ENCODE measurements around the gene AURKAIP1. TPM values are rescaled to one million over a fixed set of nuclear protein-coding genes. Genes with fewer than 3 reads are reported as not detected.
A peak's percentile ranks its signal among the peaks of the same experiment; 100 is the strongest.

AURKAIP1 gene
- total and polyA plus RNA-seq, 4 donors = 43.5 to 208 (median 168) TPM

- Histone ChIP-seq H3K9ac (ENCODE audit: insufficient read depth in 1 of 2, low read length in 2 of 2) (peak overlapping the region; percentile 42 to 81), H3K27ac (ENCODE audit: low read depth in 1 of 2, low read length in 1 of 2) (peak overlapping the region; percentile 91 to 92), H3K27me3 (ENCODE audit: control insufficient read depth in 3 of 3, insufficient read depth in 3 of 3, low read length in 2 of 3) (no peaks in the 10 kb centered on the region), H3K36me3 (ENCODE audit: control insufficient read depth in 4 of 4, insufficient read depth in 4 of 4, low read length in 4 of 4) (peaks cover 0 to 7% (median 0%) of the 10 kb centered on the region in 4 donors), H3K4me1 (ENCODE audit: control insufficient read depth in 5 of 5, insufficient read depth in 5 of 5, low read length in 5 of 5) (peaks cover 0 to 17% (median 7%) of the 10 kb centered on the region in 5 donors), H3K4me3 (peak overlapping the region; percentile 84), H3K9me3 (ENCODE audit: control insufficient read depth in 4 of 4, insufficient read depth in 3 of 4, low read length in 3 of 4) (no peaks in the 10 kb centered on the region)
- no peak for DNase-seq
- TF ChIP-seq CTCF (IDR thresholded peaks at IDR 0.05; ENCODE audit: control extremely low read depth, extremely low read depth) = no peak
- 1% methylated on average over 11 to 24 of the region's 24 CpGs for WGBS, 2 donors
- ATAC-seq (ENCODE audit: insufficient read depth, low FRiP score) = no peak
Measured at GRCh38 chr1:1374589-1374928, 448 bp downstream of the AURKAIP1 start.

- peak overlapping the region in 1 of 2 donors; percentile 91 for H3K27ac ChIP-seq (ENCODE audit: low read depth in 1 of 2, low read length in 1 of 2)
- peak overlapping the region; percentile 84 for H3K4me3 ChIP-seq
- TF ChIP-seq CTCF (IDR thresholded peaks at IDR 0.05; ENCODE audit: control extremely low read depth, extremely low read depth) = no peak
- H3K9ac ChIP-seq (ENCODE audit: insufficient read depth in 1 of 2, low read length in 2 of 2) = peak overlapping the region in 1 of 2 donors; percentile 42
- ATAC-seq (ENCODE audit: insufficient read depth, low FRiP score) (no peak), DNase-seq (no peak)
- peaks cover 0 to 7% (median 0%) of the 10 kb centered on the region in 4 donors for H3K36me3 ChIP-seq (ENCODE audit: control insufficient read depth in 4 of 4, insufficient read depth in 4 of 4, low read length in 4 of 4)
- no peaks in the 10 kb centered on the region for H3K27me3 ChIP-seq (ENCODE audit: control insufficient read depth in 3 of 3, insufficient read depth in 3 of 3, low read length in 2 of 3)
- no peaks in the 10 kb centered on the region for H3K9me3 ChIP-seq (ENCODE audit: control insufficient read depth in 4 of 4, insufficient read depth in 3 of 4, low read length in 3 of 4)
- H3K4me1 ChIP-seq (ENCODE audit: control insufficient read depth in 5 of 5, insufficient read depth in 5 of 5, low read length in 5 of 5) = peaks cover 0 to 17% (median 7%) of the 10 kb centered on the region in 5 donors
- WGBS, 2 donors = 53 to 57% methylated on average over 52 of the region's 52 CpGs
Measured at GRCh38 chr1:1373815-1374588, 1.0 kb downstream of the AURKAIP1 start.

- ATAC-seq (ENCODE audit: insufficient read depth, low FRiP score) = no peak
- Histone ChIP-seq H3K4me1 (ENCODE audit: control insufficient read depth in 5 of 5, insufficient read depth in 5 of 5, low read length in 5 of 5) (peaks cover 0 to 17% (median 7%) of the 10 kb centered on the region in 5 donors), H3K9ac (ENCODE audit: insufficient read depth in 1 of 2, low read length in 2 of 2) (no peak overlapping the region), H3K27ac (ENCODE audit: low read depth in 1 of 2, low read length in 1 of 2) (no peak overlapping the region), H3K36me3 (ENCODE audit: control insufficient read depth in 4 of 4, insufficient read depth in 4 of 4, low read length in 4 of 4) (peaks cover 0 to 7% (median 0%) of the 10 kb centered on the region in 4 donors), H3K9me3 (ENCODE audit: control insufficient read depth in 4 of 4, insufficient read depth in 3 of 4, low read length in 3 of 4) (no peaks in the 10 kb centered on the region), H3K4me3 (no peak overlapping the region), H3K27me3 (ENCODE audit: control insufficient read depth in 3 of 3, insufficient read depth in 3 of 3, low read length in 2 of 3) (no peaks in the 10 kb centered on the region)
- no peak for DNase-seq
- TF ChIP-seq CTCF (IDR thresholded peaks at IDR 0.05; ENCODE audit: control extremely low read depth, extremely low read depth) = no peak
- 89 to 95% methylated on average over 26 of the region's 26 CpGs for whole genome bisulfite sequencing, 2 donors
Measured at GRCh38 chr1:1373051-1373814, 1.8 kb downstream of the AURKAIP1 start.
